Hippocampal formation (tissue), 2 donors: Measurements from ENCODE around the gene DOCK4.
"Not testable (repeated sequence)": the region's sequence is repeated elsewhere in the genome, so short reads cannot be mapped to it uniquely, and the experiment has no call there.

Experiments
- DNase-seq, 2 donors: peaks; one replicate each; lab custom pipeline; 2025; lab: John Stamatoyannopoulos, UW

DOCK4 gene

GRCh38 chr7:112206238-112206990 is at the start of gene DOCK4, which contains the start of gene ZNF277:
Gene DOCK4, minus strand, starts transcription at chr7:112206399. Its CDS starts 261 bp downstream, at chr7:112206138.
Gene ZNF277, plus strand, starts transcription at chr7:112206695. Its CDS starts 22 bp downstream, at chr7:112206717.
- peak; percentile 99 to 100 for DNase-seq

- DNase-seq = no peak
These were observed 49.2 kb upstream of the DOCK4 start for GRCh38 chr7:112255388-112255720.

GRCh38 chr7:112254709-112255387 is 48.6 kb upstream of the DOCK4 start:
- DNase-seq = no peak

GRCh38 chr7:112254156-112254555 is 48.0 kb upstream of the DOCK4 start:
- DNase-seq = no peak

GRCh38 chr7:112252691-112253090 is 46.5 kb upstream of the DOCK4 start:
- no peak for DNase-seq

- peak in 1 of 2 donors; percentile 58 for DNase-seq
These were observed 45.9 kb upstream of the DOCK4 start for GRCh38 chr7:112252141-112252540.

- DNase-seq = not testable (repeated sequence)
These were observed 43.8 kb upstream of the DOCK4 start for GRCh38 chr7:112249967-112250366.

- no peak for DNase-seq
These were observed 42.4 kb upstream of the DOCK4 start for GRCh38 chr7:112248598-112248997.

GRCh38 chr7:112238852-112239610 is 32.8 kb upstream of the DOCK4 start:
- no peak for DNase-seq

- no peak for DNase-seq
These were observed 32.1 kb upstream of the DOCK4 start for GRCh38 chr7:112238330-112238729.

GRCh38 chr7:112236597-112236996 is 30.4 kb upstream of the DOCK4 start:
- DNase-seq = no peak

GRCh38 chr7:112234147-112234546 is 27.9 kb upstream of the DOCK4 start:
- DNase-seq = no peak

GRCh38 chr7:112233048-112233697 is 27.0 kb upstream of the DOCK4 start:
- DNase-seq = no peak

GRCh38 chr7:112232212-112232978 is 26.2 kb upstream of the DOCK4 start:
- DNase-seq = no peak

- DNase-seq = no peak
These were observed 22.4 kb upstream of the DOCK4 start for GRCh38 chr7:112228632-112229031.

GRCh38 chr7:112226701-112227276 is 20.6 kb upstream of the DOCK4 start:
- DNase-seq = no peak

GRCh38 chr7:112225006-112225405 is 18.8 kb upstream of the DOCK4 start:
- no peak for DNase-seq

- DNase-seq = no peak
These were observed 18.0 kb upstream of the DOCK4 start for GRCh38 chr7:112224186-112224585.

- DNase-seq = no peak
These were observed 17.1 kb upstream of the DOCK4 start for GRCh38 chr7:112223310-112223709.

GRCh38 chr7:112220877-112221434 is 14.8 kb upstream of the DOCK4 start:
- no peak for DNase-seq

GRCh38 chr7:112215787-112216186 is 9.6 kb upstream of the DOCK4 start:
- no peak for DNase-seq
